WERI-Rb-1 (cell line): ENCODE results near the gene RRM2.

Experiments used
- DNase-seq: peaks from one replicate; pipeline ENCODE4 v3.0.0-alpha.2; 2020
- H3K27ac ChIP-seq: fragments of 250-450 bp; sonication (Bioruptor Pico); 2 replicates; pipeline ENCODE4 v1.5.1; 2020; ENCODE audit warnings: mild to moderate bottlenecking, moderate library complexity
- H3K27me3 ChIP-seq: fragments of 250-450 bp; sonication (Bioruptor Pico); 2 replicates; pipeline ENCODE4 v1.5.1; 2021; ENCODE audit warnings: mild to moderate bottlenecking, low read depth, moderate library complexity; ENCODE audit not compliant: insufficient read depth, severe bottlenecking
- H3K36me3 ChIP-seq: fragments of 250-450 bp; sonication (Bioruptor Pico); 2 replicates; pipeline ENCODE4 v1.5.1; 2020; ENCODE audit warnings: mild to moderate bottlenecking, moderate library complexity
- H3K4me3 ChIP-seq: 2 replicates; pipeline ENCODE4 v1.5.1; 2011; ENCODE audit warnings: low read depth, mild to moderate bottlenecking, control low read depth, low read length
- H3K9me3 ChIP-seq: fragments of 250-450 bp; sonication (Bioruptor Pico); 2 replicates; pipeline ENCODE4 v1.5.1; 2021; ENCODE audit warnings: mild to moderate bottlenecking, moderate library complexity; ENCODE audit not compliant: severe bottlenecking
- TF ChIP-seq, protein P1 (sequence below): IDR thresholded peaks from 2 replicates; pipeline ENCODE4 v1.5.1; 2011; ENCODE audit warnings: low read depth, mild to moderate bottlenecking, control low read depth, inconsistent platforms, low read length

Gene RRM2

DNA sequence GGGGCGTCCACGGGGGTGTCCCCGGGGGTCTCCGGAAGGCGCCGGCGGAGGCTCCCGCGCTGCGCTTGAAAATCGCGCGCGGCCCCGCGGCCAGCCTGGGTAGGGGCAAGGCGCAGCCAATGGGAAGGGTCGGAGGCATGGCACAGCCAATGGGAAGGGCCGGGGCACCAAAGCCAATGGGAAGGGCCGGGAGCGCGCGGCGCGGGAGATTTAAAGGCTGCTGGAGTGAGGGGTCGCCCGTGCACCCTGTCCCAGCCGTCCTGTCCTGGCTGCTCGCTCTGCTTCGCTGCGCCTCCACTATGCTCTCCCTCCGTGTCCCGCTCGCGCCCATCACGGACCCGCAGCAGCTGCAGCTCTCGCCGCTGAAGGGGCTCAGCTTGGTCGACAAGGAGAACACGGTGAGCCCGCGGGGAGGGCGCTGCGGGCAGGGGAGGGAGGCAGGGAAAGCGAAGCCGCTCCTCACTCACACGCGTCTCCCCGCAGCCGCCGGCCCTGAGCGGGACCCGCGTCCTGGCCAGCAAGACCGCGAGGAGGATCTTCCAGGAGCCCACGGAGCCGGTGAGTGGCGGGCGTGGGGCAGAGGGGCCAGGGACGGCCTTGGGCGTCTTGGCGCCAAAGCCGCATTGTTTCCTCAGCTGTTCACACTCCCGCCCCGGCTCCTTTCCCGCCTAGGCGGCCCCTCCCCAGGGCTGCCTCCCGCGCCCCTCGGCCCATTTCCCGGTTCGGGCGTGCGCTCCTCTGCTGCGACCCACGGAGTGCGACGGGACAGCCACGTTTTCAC, at the start of gene RRM2:
RRM2 (plus strand) TSS at position 240 of the 781 bp plus-strand sequence; CDS start at position 300, 60 bp downstream.
- H3K27me3 ChIP-seq: no peaks in the 10 kb centered on the region
- TF ChIP-seq, protein P1, sequence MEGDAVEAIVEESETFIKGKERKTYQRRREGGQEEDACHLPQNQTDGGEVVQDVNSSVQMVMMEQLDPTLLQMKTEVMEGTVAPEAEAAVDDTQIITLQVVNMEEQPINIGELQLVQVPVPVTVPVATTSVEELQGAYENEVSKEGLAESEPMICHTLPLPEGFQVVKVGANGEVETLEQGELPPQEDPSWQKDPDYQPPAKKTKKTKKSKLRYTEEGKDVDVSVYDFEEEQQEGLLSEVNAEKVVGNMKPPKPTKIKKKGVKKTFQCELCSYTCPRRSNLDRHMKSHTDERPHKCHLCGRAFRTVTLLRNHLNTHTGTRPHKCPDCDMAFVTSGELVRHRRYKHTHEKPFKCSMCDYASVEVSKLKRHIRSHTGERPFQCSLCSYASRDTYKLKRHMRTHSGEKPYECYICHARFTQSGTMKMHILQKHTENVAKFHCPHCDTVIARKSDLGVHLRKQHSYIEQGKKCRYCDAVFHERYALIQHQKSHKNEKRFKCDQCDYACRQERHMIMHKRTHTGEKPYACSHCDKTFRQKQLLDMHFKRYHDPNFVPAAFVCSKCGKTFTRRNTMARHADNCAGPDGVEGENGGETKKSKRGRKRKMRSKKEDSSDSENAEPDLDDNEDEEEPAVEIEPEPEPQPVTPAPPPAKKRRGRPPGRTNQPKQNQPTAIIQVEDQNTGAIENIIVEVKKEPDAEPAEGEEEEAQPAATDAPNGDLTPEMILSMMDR: no peak
- H3K4me3 ChIP-seq: peak within 1 kb of the TSS; percentile 68
- no peaks in the 10 kb centered on the region for H3K9me3 ChIP-seq
- peak; percentile 99 for DNase-seq
- H3K27ac ChIP-seq: peak within 1 kb of the TSS; percentile 99
- H3K36me3 ChIP-seq: peaks cover 56% of the 10 kb centered on the region

DNA sequence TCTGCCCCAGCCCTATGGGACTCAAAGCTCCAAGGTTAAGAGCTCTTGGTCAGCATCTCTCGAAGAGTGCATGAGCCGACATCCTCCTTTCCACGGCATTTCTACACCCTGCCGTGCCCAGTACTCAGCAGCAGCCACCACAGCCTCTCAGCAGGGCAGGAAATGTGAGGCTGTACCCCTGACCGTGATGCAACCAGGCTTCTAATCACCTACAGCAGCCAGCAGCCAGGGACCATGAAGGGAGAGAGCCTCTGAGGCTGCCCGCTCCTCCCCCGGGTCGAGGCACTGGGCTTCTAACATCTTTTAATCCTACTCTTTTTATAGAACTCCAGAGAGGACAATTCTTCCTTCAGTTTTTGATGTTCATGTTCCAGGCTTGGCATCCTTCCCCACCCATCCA, 48.8 kb upstream of the RRM2 start:
- Histone ChIP-seq H3K36me3 (no peaks in the 10 kb centered on the region), H3K4me3 (no peak overlapping the region; the same call in 1 of the 2 replicates), H3K27ac (peak overlapping the region; percentile 41), H3K27me3 (no peaks in the 10 kb centered on the region), H3K9me3 (no peaks in the 10 kb centered on the region)
- DNase-seq: peak; percentile 48
- TF ChIP-seq, protein P1: no peak

DNA sequence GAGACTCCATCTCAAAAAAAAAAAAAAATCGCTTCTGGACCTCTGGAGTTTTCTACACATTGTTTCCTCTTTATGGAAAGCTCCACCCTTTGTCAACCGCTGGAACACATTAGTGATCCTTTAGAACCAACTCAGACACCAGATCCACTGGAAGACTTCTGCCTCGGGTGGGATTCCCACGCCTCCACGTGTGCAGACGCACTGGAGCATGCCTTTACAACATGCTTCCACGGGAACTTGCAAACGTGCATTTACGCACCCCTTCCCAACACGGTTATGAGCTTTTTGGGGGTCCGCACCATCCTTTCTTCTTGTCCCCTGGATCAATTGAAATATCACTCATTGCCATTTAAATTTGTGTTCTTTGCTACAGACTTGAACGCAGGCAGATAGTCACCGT, 47.4 kb upstream of the RRM2 start:
- Histone ChIP-seq H3K27ac (no peak overlapping the region), H3K4me3 (no peak overlapping the region), H3K9me3 (no peaks in the 10 kb centered on the region), H3K36me3 (no peaks in the 10 kb centered on the region), H3K27me3 (no peaks in the 10 kb centered on the region)
- TF ChIP-seq, protein P1: no peak
- DNase-seq: no peak

DNA sequence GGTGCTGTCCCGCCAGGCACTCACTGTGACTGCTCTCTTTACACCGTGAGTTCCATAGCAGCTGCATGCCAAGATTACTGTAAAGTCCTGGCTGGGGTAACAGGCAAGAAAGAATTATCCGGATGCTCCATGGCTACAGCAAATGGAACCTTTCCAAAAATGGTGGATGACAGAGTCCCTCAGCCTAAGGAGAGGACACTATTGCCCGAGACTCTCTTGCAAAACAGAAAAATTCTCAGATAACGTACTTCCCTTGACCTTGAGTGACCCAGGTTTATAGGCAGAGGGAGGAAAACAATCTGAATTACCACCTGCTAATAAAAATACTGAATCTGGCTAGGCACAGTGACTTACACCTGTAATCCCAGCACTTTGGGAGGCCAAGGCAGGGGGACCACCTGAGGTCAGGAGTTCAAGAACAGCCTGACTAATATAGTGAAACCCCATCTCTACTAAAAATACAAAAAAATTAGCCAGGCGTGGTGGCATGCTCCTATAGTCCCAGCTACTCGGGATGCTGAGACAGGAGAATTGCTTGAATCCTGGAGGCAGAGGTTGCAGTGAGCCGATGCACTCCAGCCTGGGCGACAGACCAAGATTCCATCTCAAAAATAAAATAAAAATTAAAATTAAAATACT, 46.8 kb upstream of the RRM2 start:
- H3K9me3 ChIP-seq: no peaks in the 10 kb centered on the region
- DNase-seq: no peak
- H3K36me3 ChIP-seq: no peaks in the 10 kb centered on the region
- H3K27ac ChIP-seq: no peak overlapping the region
- no peaks in the 10 kb centered on the region for H3K27me3 ChIP-seq
- no peak overlapping the region for H3K4me3 ChIP-seq
- TF ChIP-seq, protein P1: no peak

DNA sequence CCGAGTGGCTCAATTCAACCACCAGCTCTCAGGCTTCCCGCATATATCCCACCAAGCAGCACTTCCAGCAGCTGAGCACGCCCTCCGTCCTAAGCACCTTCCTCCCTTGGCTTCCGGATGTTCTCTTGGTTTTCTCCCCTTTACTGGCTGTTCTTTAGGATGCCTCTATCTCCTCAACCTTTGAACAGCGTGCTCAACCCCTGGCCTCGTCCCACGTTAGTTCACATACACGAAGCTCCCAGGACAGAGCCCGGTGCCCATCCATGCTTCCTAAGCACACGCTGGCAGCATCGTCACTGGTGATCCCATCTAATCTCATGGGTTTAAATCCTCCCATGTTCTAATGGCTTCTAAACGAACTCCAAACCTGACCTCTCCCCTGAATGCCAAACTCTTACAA, 46.0 kb upstream of the RRM2 start:
- TF ChIP-seq, protein P1: no peak
- Histone ChIP-seq H3K27ac (no peak overlapping the region), H3K9me3 (no peaks in the 10 kb centered on the region), H3K4me3 (no peak overlapping the region), H3K27me3 (peaks cover 3% of the 10 kb centered on the region), H3K36me3 (no peaks in the 10 kb centered on the region)
- DNase-seq: no peak
